HEK293 (cell line): ENCODE measurements around the gene NELL2.

Source experiments
- CTCF ChIA-PET: fragments of 350-600 bp; formaldehyde crosslinking; extraction: SDS; loops from one replicate; lab custom pipeline; 2021; ENCODE audit warnings: antibody characterized with exemption; lab: Yijun Ruan, JAX
- POLR2A ChIA-PET: fragments of 300-600 bp; formaldehyde crosslinking; extraction: SDS; loops from one replicate; lab custom pipeline; 2020; ENCODE audit warnings: antibody characterized with exemption, inconsistent platforms; lab: Yijun Ruan, JAX
- H3K27ac ChIP-seq: fragments of 200-500 bp; sonication (Bioruptor generic); 2 replicates; pipeline ENCODE4 v1.5.1; 2014; ENCODE audit warnings: low read depth, low read length, control low read depth, inconsistent platforms; ENCODE audit errors: extremely low read depth
- H3K36me3 ChIP-seq, 2 experiments: fragments of 200-500 bp in 1 of 2; sonication (Bioruptor generic) in 1 of 2; 1 replicate in 1 of 2; 2 replicates in 1 of 2; pipeline ENCODE4 v1.5.1; 2014 to 2017; ENCODE audit warnings: inconsistent platforms in 2 of 2, low read length in 2 of 2; ENCODE audit not compliant: control insufficient read depth in 2 of 2, insufficient read depth in 1 of 2
- H3K4me1 ChIP-seq: fragments of 200-500 bp; sonication (Bioruptor generic); 2 replicates; pipeline ENCODE4 v1.5.1; 2014; ENCODE audit warnings: mild to moderate bottlenecking, low read length, inconsistent platforms; ENCODE audit not compliant: control insufficient read depth, insufficient read depth
- H3K4me3 ChIP-seq: 2 replicates; pipeline ENCODE4 v1.5.1; 2011; ENCODE audit warnings: low read depth, mild to moderate bottlenecking, control low read depth, low read length, moderate library complexity
- H3K9me3 ChIP-seq: fragments of 200-500 bp; sonication (Bioruptor generic); 2 replicates; pipeline ENCODE4 v1.5.1; 2014; ENCODE audit warnings: low read depth, low read length, inconsistent platforms; ENCODE audit not compliant: control insufficient read depth, insufficient read depth
- FEZF1 ChIP-seq: fragments of 450-650 bp; formaldehyde crosslinking; IDR thresholded peaks from 2 replicates; pipeline ENCODE4 v1.5.1; 2016; ENCODE audit warnings: missing biosample characterization, missing genetic modification characterization
- KLF10 ChIP-seq: fragments of 450-650 bp; IDR thresholded peaks from 2 replicates; pipeline ENCODE4 v1.5.1; 2018; ENCODE audit warnings: missing biosample characterization, mild to moderate bottlenecking, missing genetic modification characterization
- OSR2 ChIP-seq: fragments of 450-650 bp; formaldehyde crosslinking; IDR thresholded peaks from 2 replicates; pipeline ENCODE4 v1.5.1; 2016; ENCODE audit warnings: missing biosample characterization, missing genetic modification characterization
- ZBTB7A ChIP-seq: fragments of 450-650 bp; formaldehyde crosslinking; IDR thresholded peaks from 2 replicates; pipeline ENCODE4 v1.5.1; 2016; ENCODE audit warnings: low read depth, missing biosample characterization, missing genetic modification characterization
- ZFP69B ChIP-seq: fragments of 450-650 bp; formaldehyde crosslinking; IDR thresholded peaks from 2 replicates; pipeline ENCODE4 v1.5.1; 2016; ENCODE audit warnings: missing biosample characterization, missing genetic modification characterization
- ZNF266 ChIP-seq: fragments of 450-650 bp; formaldehyde crosslinking; IDR thresholded peaks from 2 replicates; pipeline ENCODE4 v1.5.1; 2016; ENCODE audit warnings: missing biosample characterization, missing genetic modification characterization, low read depth
- ZNF391 ChIP-seq: fragments of 450-650 bp; formaldehyde crosslinking; IDR thresholded peaks from 2 replicates; pipeline ENCODE4 v1.5.1; 2016; ENCODE audit warnings: low read depth, missing biosample characterization, missing genetic modification characterization, borderline replicate concordance
- ZNF404 ChIP-seq: fragments of 450-650 bp; formaldehyde crosslinking; IDR thresholded peaks from 2 replicates; pipeline ENCODE4 v1.5.1; 2017; ENCODE audit warnings: missing biosample characterization, missing genetic modification characterization
- ZNF416 ChIP-seq: fragments of 450-650 bp; formaldehyde crosslinking; IDR thresholded peaks from 2 replicates; pipeline ENCODE4 v1.5.1; 2016; ENCODE audit warnings: missing biosample characterization, missing genetic modification characterization
- ZNF501 ChIP-seq: fragments of 450-650 bp; formaldehyde crosslinking; IDR thresholded peaks from 2 replicates; pipeline ENCODE4 v1.5.1; 2016; ENCODE audit warnings: missing biosample characterization, missing genetic modification characterization
- ZNF600 ChIP-seq: fragments of 450-650 bp; formaldehyde crosslinking; IDR thresholded peaks from 2 replicates; pipeline ENCODE4 v1.5.1; 2016; ENCODE audit warnings: missing biosample characterization, missing genetic modification characterization
- ZNF624 ChIP-seq: fragments of 450-650 bp; formaldehyde crosslinking; IDR thresholded peaks from 2 replicates; pipeline ENCODE4 v1.5.1; 2017; ENCODE audit warnings: missing biosample characterization, missing genetic modification characterization
- ZNF660 ChIP-seq: fragments of 450-650 bp; IDR thresholded peaks from 2 replicates; pipeline ENCODE4 v1.5.1; 2018; ENCODE audit warnings: missing biosample characterization, mild to moderate bottlenecking, missing genetic modification characterization
- ZNF707 ChIP-seq: fragments of 450-650 bp; formaldehyde crosslinking; IDR thresholded peaks from 2 replicates; pipeline ENCODE4 v1.5.1; 2016; ENCODE audit warnings: missing biosample characterization, missing genetic modification characterization
- ZNF777 ChIP-seq: fragments of 450-650 bp; formaldehyde crosslinking; IDR thresholded peaks from 2 replicates; pipeline ENCODE4 v1.5.1; 2017; ENCODE audit warnings: missing biosample characterization, missing genetic modification characterization, borderline replicate concordance
- ZXDB ChIP-seq: fragments of 450-650 bp; formaldehyde crosslinking; IDR thresholded peaks from 2 replicates; pipeline ENCODE4 v1.5.1; 2016; ENCODE audit warnings: missing biosample characterization, missing genetic modification characterization
- TF ChIP-seq, protein P1 (sequence below): fragments of 450-650 bp; formaldehyde crosslinking; IDR thresholded peaks from 2 replicates; pipeline ENCODE4 v1.5.1; 2016; ENCODE audit warnings: missing biosample characterization, missing genetic modification characterization
- TF ChIP-seq, protein P2 (sequence below): fragments of 450-650 bp; formaldehyde crosslinking; IDR thresholded peaks from 2 replicates; pipeline ENCODE4 v1.5.1; 2017; ENCODE audit warnings: missing biosample characterization, missing genetic modification characterization
- TF ChIP-seq, protein P3 (sequence below): fragments of 450-650 bp; formaldehyde crosslinking; IDR thresholded peaks from 2 replicates; pipeline ENCODE4 v1.5.1; 2017; ENCODE audit warnings: missing biosample characterization, mild to moderate bottlenecking, missing genetic modification characterization, moderate library complexity
- TF ChIP-seq, protein P4 (sequence below): fragments of 450-650 bp; formaldehyde crosslinking; IDR thresholded peaks from 2 replicates; pipeline ENCODE4 v1.5.1; 2016; ENCODE audit warnings: missing biosample characterization, missing genetic modification characterization, borderline replicate concordance
- TF ChIP-seq, protein P5 (sequence below): fragments of 450-650 bp; formaldehyde crosslinking; IDR thresholded peaks from 2 replicates; pipeline ENCODE4 v1.5.0; 2017; ENCODE audit warnings: missing biosample characterization, missing genetic modification characterization, borderline replicate concordance

The NELL2 gene

DNA sequence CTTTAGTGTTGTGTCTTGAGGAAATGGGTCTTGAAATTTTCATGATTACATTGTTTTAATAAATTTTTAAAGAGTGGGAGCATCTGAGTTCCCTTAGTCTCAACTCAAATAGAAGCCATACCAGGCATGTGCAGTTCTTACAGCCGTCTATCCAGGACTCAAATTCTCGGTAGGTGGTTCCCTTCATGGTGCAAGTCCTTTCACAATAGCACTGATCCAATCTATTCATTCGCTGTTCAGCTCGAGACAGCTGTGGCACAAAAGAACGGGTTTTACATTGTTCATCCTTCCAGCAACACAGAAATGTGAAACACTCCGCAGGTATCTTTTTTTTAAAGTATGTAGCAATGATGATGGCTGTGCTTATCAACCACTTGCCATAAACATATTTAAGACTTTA is 100.2 kb downstream of the NELL2 start:
- Histone ChIP-seq H3K9me3 (no peaks in the 10 kb centered on the region), H3K27ac (no peak overlapping the region), H3K36me3 (no peaks in the 10 kb centered on the region), H3K4me1 (no peaks in the 10 kb centered on the region), H3K4me3 (no peak overlapping the region)
- TF ChIP-seq ZNF404 (tag by site-specific recombination) (no peak), ZXDB (tag by site-specific recombination) (no peak), ZNF707 (tag by site-specific recombination) (no peak), OSR2 (tag by site-specific recombination) (no peak), ZNF501 (tag by site-specific recombination) (no peak), KLF10 (tag by site-specific recombination) (no peak), ZNF777 (no peak), ZFP69B (tag by site-specific recombination) (no peak), ZNF391 (tag by site-specific recombination) (no peak), FEZF1 (tag by site-specific recombination) (no peak), ZNF624 (tag by site-specific recombination) (no peak)
- TF ChIP-seq, protein P1, sequence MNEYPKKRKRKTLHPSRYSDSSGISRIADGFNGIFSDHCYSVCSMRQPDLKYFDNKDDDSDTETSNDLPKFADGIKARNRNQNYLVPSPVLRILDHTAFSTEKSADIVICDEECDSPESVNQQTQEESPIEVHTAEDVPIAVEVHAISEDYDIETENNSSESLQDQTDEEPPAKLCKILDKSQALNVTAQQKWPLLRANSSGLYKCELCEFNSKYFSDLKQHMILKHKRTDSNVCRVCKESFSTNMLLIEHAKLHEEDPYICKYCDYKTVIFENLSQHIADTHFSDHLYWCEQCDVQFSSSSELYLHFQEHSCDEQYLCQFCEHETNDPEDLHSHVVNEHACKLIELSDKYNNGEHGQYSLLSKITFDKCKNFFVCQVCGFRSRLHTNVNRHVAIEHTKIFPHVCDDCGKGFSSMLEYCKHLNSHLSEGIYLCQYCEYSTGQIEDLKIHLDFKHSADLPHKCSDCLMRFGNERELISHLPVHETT (tag by site-specific recombination) = no peak
- TF ChIP-seq, protein P2, sequence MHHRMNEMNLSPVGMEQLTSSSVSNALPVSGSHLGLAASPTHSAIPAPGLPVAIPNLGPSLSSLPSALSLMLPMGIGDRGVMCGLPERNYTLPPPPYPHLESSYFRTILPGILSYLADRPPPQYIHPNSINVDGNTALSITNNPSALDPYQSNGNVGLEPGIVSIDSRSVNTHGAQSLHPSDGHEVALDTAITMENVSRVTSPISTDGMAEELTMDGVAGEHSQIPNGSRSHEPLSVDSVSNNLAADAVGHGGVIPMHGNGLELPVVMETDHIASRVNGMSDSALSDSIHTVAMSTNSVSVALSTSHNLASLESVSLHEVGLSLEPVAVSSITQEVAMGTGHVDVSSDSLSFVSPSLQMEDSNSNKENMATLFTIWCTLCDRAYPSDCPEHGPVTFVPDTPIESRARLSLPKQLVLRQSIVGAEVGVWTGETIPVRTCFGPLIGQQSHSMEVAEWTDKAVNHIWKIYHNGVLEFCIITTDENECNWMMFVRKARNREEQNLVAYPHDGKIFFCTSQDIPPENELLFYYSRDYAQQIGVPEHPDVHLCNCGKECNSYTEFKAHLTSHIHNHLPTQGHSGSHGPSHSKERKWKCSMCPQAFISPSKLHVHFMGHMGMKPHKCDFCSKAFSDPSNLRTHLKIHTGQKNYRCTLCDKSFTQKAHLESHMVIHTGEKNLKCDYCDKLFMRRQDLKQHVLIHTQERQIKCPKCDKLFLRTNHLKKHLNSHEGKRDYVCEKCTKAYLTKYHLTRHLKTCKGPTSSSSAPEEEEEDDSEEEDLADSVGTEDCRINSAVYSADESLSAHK (tag by site-specific recombination) = no peak
- TF ChIP-seq, protein P3, sequence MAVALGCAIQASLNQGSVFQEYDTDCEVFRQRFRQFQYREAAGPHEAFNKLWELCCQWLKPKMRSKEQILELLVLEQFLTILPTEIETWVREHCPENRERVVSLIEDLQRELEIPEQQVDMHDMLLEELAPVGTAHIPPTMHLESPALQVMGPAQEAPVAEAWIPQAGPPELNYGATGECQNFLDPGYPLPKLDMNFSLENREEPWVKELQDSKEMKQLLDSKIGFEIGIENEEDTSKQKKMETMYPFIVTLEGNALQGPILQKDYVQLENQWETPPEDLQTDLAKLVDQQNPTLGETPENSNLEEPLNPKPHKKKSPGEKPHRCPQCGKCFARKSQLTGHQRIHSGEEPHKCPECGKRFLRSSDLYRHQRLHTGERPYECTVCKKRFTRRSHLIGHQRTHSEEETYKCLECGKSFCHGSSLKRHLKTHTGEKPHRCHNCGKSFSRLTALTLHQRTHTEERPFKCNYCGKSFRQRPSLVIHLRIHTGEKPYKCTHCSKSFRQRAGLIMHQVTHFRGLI = no peak
- POLR2A ChIA-PET = no interaction called here
- CTCF ChIA-PET = interaction anchor here (0.6 to 1.4 kb wide), 5 partner anchors 64 to 338 kb away, joined by 3 to 6 read pairs (median 4); partner anchors contain the start of gene NELL2

DNA sequence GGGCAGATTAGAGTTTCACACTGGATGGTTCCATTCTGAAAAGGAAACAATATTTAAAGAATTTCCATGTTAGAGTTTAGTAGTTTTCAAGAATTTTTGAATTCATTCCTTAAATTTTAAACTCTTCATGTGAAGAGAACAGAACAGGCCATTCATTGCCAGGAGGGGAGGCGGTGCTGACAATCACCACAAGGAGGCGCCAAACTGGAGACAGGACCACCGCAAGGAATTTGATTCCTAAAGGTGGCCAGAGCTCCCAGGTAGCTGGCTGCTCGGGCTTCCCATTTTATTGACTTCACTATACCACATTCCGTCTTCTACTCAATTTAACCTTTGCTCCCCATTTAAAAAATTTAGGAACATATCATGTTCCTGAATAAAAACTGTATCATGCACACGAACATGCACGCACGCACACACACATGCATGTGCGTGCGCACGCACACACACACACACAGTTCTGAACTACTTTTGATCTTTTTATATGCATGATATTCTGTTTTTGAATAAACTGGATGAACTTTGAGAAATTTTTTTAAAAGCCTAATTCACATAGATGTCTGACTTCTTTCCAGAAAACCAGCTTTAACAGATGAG is 101.2 kb downstream of the NELL2 start:
- Histone ChIP-seq H3K9me3 (no peaks in the 10 kb centered on the region), H3K4me1 (no peaks in the 10 kb centered on the region), H3K27ac (no peak overlapping the region), H3K4me3 (no peak overlapping the region), H3K36me3 (no peaks in the 10 kb centered on the region)
- ChIA-PET CTCF (interaction anchor here (0.5 to 2.4 kb wide), 18 partner anchors 8 to 1829 kb away, joined by 3 to 17 read pairs (median 4); partner anchors contain the start of gene NELL2), POLR2A (no interaction called here)
- TF ChIP-seq, protein P4, sequence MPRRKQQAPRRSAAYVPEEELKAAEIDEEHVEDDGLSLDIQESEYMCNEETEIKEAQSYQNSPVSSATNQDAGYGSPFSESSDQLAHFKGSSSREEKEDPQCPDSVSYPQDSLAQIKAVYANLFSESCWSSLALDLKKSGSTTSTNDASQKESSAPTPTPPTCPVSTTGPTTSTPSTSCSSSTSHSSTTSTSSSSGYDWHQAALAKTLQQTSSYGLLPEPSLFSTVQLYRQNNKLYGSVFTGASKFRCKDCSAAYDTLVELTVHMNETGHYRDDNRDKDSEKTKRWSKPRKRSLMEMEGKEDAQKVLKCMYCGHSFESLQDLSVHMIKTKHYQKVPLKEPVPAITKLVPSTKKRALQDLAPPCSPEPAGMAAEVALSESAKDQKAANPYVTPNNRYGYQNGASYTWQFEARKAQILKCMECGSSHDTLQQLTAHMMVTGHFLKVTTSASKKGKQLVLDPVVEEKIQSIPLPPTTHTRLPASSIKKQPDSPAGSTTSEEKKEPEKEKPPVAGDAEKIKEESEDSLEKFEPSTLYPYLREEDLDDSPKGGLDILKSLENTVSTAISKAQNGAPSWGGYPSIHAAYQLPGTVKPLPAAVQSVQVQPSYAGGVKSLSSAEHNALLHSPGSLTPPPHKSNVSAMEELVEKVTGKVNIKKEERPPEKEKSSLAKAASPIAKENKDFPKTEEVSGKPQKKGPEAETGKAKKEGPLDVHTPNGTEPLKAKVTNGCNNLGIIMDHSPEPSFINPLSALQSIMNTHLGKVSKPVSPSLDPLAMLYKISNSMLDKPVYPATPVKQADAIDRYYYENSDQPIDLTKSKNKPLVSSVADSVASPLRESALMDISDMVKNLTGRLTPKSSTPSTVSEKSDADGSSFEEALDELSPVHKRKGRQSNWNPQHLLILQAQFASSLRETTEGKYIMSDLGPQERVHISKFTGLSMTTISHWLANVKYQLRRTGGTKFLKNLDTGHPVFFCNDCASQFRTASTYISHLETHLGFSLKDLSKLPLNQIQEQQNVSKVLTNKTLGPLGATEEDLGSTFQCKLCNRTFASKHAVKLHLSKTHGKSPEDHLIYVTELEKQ (tag by site-specific recombination) = no peak
- TF ChIP-seq, protein P5, sequence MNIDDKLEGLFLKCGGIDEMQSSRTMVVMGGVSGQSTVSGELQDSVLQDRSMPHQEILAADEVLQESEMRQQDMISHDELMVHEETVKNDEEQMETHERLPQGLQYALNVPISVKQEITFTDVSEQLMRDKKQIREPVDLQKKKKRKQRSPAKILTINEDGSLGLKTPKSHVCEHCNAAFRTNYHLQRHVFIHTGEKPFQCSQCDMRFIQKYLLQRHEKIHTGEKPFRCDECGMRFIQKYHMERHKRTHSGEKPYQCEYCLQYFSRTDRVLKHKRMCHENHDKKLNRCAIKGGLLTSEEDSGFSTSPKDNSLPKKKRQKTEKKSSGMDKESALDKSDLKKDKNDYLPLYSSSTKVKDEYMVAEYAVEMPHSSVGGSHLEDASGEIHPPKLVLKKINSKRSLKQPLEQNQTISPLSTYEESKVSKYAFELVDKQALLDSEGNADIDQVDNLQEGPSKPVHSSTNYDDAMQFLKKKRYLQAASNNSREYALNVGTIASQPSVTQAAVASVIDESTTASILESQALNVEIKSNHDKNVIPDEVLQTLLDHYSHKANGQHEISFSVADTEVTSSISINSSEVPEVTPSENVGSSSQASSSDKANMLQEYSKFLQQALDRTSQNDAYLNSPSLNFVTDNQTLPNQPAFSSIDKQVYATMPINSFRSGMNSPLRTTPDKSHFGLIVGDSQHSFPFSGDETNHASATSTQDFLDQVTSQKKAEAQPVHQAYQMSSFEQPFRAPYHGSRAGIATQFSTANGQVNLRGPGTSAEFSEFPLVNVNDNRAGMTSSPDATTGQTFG (tag by site-specific recombination) = no peak
- TF ChIP-seq ZNF416 (no peak), ZNF660 (0 out of 2 replicates have a peak, but pooled peaks have one; percentile 15), ZBTB7A (tag by site-specific recombination) (no peak), ZNF600 (no peak), ZNF266 (tag by site-specific recombination) (no peak)
